GM10847 (cell line): ENCODE results near the gene RAX2.

Experiments used
- POLR2A ChIP-seq: IDR thresholded peaks from 2 replicates; pipeline ENCODE4 v1.6.1; 2011; ENCODE audit not compliant: insufficient read length; ENCODE audit errors: extremely low read depth

The RAX2 gene

DNA sequence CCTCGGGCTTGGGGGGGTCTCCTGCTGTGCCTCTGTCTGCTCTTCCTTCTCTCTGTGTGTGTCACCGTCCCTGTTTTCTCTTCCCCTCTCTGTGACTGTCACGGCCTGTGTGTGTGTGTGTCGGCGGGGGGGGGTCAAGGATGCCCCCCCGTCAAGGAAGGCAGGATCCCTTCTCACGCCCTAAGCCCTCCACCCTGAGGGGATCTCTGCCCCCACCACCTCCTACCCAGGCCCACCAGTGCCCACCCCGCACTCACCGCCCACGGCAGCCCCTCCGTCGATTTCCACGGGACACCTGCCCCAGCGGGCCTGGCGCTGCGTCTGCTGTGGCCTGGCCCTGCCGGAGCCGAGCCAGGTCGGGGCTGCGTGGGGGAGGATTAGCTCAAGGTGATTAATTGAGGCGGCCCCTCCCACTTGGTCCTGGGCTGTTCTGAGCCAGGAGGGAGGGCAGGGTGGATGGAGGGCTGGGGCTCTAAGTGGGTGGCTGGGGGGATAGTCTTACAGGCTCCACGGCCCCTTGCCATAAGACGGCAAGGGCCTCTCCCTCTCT is at the start of gene RAX2:
RAX2 (minus strand) TSS at position 323 of the 550 bp plus-strand sequence. CDS start 486 bp downstream, outside the sequence.
- no peak for TF ChIP-seq POLR2A

DNA sequence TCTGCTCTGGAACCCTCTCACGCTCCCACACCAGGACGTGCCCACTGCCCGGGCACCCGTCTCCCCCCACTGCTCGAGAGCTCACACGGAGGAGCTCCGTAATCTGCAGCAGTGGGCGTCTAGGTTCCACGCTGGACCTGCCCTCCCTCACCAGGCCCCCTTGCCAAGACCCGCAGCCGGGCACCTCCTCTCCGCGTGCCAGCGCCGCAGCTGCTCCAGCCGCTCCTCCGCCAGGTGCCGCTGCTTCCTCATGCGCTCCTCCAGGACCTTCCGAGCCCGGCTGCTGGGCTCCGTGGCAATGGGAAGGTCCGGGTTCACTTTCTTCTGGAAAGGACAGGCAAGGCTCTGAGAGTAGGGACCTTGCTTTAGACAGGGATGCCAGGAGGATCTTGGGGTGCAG is 49.1 kb upstream of the RAX2 start:
- TF ChIP-seq POLR2A: no peak

- no peak for TF ChIP-seq POLR2A
Measured at GRCh38 chr19:3819989-3820388, 48.0 kb upstream of the RAX2 start.

- TF ChIP-seq POLR2A: no peak
Measured at GRCh38 chr19:3818918-3819317, 46.9 kb upstream of the RAX2 start.

- TF ChIP-seq POLR2A: no peak
Measured at GRCh38 chr19:3818466-3818865, 46.4 kb upstream of the RAX2 start.

DNA sequence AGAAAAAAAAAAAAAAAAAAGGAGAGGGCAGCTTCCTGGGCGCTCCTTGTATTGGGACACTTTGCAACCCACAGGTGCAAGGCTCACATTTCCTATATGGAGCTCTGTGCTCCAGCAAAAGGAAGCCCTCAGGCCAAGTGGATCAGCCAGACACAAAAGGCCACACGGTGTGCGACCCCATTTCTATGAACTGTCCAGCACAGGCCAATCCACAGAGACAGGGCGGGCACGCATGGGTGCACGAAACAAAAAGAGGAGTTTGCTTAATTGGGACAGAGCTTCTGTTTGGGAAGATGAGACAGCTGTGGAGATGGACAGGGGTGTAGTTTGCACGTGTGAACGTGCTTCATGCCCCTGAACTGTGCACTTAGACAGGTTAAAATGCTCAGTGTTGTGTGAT is 45.7 kb upstream of the RAX2 start:
- no peak for TF ChIP-seq POLR2A

DNA sequence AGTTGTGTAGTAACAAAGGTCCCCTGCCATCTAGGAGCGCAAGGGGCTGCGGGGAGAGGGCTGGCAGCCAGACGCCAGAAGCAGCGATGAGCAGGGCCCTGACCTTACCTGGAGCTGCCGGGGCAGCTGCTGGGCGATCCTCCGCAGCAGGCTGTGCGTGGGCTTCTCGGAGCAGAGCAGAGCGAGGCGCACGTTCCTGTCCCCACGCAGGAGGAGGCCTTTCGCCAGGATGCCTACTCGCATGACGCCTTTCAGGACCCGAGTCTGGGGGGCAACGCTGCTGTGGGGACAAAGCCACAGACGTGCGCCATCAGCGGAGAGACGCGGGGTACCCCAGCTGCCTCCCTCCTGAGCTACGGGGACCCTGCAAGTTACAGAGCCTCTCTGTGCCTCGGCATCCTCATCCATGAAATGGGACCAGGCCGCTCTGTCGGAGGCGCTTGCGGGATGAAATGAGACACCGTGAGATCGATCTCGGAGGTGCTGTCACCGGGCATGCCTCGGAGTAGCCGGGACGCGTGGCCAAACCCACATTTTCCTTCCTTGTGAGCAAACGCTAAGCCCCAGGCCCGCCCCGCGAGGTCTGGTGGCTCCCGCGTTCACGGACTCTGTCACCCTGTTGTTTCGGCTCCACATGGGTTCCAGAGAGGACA is 44.7 kb upstream of the RAX2 start:
- no peak for TF ChIP-seq POLR2A

- TF ChIP-seq POLR2A: no peak
Measured at GRCh38 chr19:3814648-3815047, 42.6 kb upstream of the RAX2 start.

GRCh38 chr19:3813473-3814392 is 41.7 kb upstream of the RAX2 start:
- TF ChIP-seq POLR2A: no peak

- no peak for TF ChIP-seq POLR2A
Measured at GRCh38 chr19:3810708-3811355, 38.8 kb upstream of the RAX2 start.

- no peak for TF ChIP-seq POLR2A
Measured at GRCh38 chr19:3809881-3810707, 38.1 kb upstream of the RAX2 start.

DNA sequence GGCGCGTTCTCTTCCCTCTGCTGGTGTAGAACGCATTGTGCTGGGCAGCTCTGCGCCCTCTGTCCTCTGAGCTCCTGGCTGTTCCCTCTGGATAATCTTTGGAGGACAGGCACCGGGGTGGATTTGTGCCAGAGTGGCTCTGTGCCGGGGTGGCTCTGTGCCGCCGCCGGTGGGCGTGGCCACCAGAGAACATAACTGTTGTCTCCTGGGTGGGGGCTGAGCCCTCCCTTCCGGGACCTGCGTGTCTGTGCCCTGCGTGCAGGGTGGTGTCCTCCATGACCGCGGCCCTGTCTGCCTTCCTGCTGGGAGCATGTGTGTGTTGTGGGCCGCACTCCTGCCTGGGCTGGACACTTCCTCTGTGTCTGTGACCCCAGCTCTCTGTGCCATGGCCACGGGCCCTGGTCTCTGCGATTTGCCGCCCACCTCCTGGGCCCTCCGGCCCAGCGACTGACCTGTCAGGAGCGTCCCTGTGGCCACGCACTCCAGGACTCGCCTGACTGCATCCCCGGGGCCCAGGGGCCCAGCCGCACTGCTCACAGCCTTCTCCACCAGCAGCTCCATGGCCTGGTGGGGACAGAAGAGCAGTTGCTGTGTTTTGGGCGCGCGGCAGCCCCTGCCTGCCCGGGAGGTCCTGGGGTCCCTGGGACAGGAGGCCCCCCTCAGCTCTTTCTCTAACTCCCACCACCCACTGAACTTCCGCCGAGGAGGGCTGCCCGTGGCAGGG is 36.6 kb upstream of the RAX2 start:
- no peak for TF ChIP-seq POLR2A

- no peak for TF ChIP-seq POLR2A
Measured at GRCh38 chr19:3807574-3808354, 35.7 kb upstream of the RAX2 start.

GRCh38 chr19:3807131-3807480 is 35.1 kb upstream of the RAX2 start:
- no peak for TF ChIP-seq POLR2A

GRCh38 chr19:3805859-3806258 is 33.8 kb upstream of the RAX2 start:
- TF ChIP-seq POLR2A: no peak
